Neutrophil (primary cell): ENCODE data around the gene GPC6.

Experiments used
- H3K27ac ChIP-seq: fragments of 200-600 bp; sonication (generic); 2 replicates; pipeline ENCODE4 v1.5.1; 2016; ENCODE audit warnings: mild to moderate bottlenecking, moderate library complexity
- H3K27me3 ChIP-seq: fragments of 200-600 bp; sonication (generic); 2 replicates; pipeline ENCODE4 v1.6.0; 2016; ENCODE audit warnings: mild to moderate bottlenecking
- H3K36me3 ChIP-seq: fragments of 200-600 bp; sonication (generic); 2 replicates; pipeline ENCODE4 v1.5.1; 2017
- H3K4me1 ChIP-seq, 2 experiments: fragments of 200-600 bp in 1 of 2; sonication (generic) in 1 of 2; 1 replicate in 1 of 2; 2 replicates in 1 of 2; pipeline versions ENCODE4 v1.5.1 to v1.6.1; 2013 to 2016; ENCODE audit warnings: low read depth in 1 of 2, low read length in 1 of 2, mild to moderate bottlenecking in 1 of 2, moderate library complexity in 1 of 2; ENCODE audit not compliant: control insufficient read depth in 1 of 2, insufficient read depth in 1 of 2
- H3K4me3 ChIP-seq, 2 experiments: fragments of 200-600 bp in 1 of 2; sonication (generic) in 1 of 2; 1 replicate in 1 of 2; 2 replicates in 1 of 2; pipeline ENCODE4 v1.5.1; 2013 to 2016; ENCODE audit warnings: low read depth in 1 of 2, low read length in 1 of 2, mild to moderate bottlenecking in 1 of 2, moderate library complexity in 1 of 2
- H3K9me3 ChIP-seq: fragments of 200-600 bp; sonication (generic); 2 replicates; pipeline ENCODE4 v1.5.1; 2016
- TF ChIP-seq, protein P1 (sequence below): fragments of 200-600 bp; sonication (generic); IDR thresholded peaks from 2 replicates; pipeline ENCODE4 v1.5.1; 2016; ENCODE audit warnings: antibody characterized with exemption

GPC6 gene

DNA sequence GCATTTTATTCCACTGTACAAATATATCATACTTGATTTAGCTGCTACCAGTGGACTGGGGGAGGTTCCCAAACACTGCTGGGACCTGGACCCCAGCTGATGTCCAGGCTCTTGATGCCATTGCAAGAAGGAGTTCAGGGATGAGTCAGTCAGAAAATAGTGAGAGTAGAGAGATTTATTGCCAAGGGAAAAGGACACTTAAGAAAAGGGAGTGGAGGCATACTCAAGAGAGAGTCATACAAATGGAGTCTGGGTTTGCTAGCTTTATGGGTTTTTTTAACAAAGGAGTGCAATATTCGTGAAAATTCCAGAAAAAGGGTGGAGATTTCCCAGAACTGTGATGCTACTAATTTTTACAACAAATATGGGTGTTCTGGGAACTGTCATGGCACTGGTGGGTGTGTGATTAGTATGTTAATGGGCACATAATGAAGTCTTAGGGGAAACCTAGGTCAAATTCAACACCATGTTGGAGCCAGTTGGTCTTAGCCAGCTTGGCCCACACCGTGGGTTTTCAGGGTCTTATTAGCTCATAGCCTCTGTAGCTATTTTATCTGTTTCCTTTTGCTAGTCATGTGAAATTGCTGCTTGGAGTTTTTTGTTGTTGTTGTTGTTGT lies 36.2 kb downstream of the GPC6 start:
- Histone ChIP-seq H3K36me3 (no peaks in the 10 kb centered on the region), H3K27ac (no peak overlapping the region), H3K4me3 (no peak overlapping the region), H3K27me3 (no peaks in the 10 kb centered on the region), H3K9me3 (no peaks in the 10 kb centered on the region), H3K4me1 (no peaks in the 10 kb centered on the region)
- TF ChIP-seq, protein P1, sequence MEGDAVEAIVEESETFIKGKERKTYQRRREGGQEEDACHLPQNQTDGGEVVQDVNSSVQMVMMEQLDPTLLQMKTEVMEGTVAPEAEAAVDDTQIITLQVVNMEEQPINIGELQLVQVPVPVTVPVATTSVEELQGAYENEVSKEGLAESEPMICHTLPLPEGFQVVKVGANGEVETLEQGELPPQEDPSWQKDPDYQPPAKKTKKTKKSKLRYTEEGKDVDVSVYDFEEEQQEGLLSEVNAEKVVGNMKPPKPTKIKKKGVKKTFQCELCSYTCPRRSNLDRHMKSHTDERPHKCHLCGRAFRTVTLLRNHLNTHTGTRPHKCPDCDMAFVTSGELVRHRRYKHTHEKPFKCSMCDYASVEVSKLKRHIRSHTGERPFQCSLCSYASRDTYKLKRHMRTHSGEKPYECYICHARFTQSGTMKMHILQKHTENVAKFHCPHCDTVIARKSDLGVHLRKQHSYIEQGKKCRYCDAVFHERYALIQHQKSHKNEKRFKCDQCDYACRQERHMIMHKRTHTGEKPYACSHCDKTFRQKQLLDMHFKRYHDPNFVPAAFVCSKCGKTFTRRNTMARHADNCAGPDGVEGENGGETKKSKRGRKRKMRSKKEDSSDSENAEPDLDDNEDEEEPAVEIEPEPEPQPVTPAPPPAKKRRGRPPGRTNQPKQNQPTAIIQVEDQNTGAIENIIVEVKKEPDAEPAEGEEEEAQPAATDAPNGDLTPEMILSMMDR, result no peak

- no peaks in the 10 kb centered on the region for H3K27me3 ChIP-seq
- no peaks in the 10 kb centered on the region for H3K9me3 ChIP-seq
- H3K4me3 ChIP-seq, result no peak overlapping the region
- TF ChIP-seq, protein P1, result no peak
- no peaks in the 10 kb centered on the region for H3K4me1 ChIP-seq
- H3K27ac ChIP-seq, result no peak overlapping the region
- no peaks in the 10 kb centered on the region for H3K36me3 ChIP-seq
These were observed 38.3 kb downstream of the GPC6 start for GRCh38 chr13:93264876-93265275.

DNA sequence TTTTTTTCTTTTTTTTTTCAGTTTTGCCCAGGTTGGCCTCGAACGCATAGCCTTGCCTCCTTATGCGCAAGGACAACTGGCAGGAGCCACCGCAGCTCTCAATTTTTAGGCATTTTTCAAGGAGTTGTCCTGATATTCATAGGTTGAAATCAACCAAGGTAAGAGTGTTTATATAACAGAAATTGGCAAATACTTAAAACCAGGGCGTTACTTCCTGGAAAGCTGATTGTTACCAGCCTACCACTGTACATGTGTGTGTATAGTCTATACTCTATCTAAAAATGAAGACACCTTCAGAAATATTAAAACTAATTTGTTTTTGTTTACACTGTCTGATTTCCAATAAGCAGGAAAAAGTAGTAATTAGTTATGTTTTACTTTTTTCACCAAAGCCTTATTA lies 39.2 kb downstream of the GPC6 start:
- H3K27ac ChIP-seq, result no peak overlapping the region
- no peaks in the 10 kb centered on the region for H3K9me3 ChIP-seq
- TF ChIP-seq, protein P1, result no peak
- no peaks in the 10 kb centered on the region for H3K27me3 ChIP-seq
- no peak overlapping the region for H3K4me3 ChIP-seq
- H3K4me1 ChIP-seq, result no peaks in the 10 kb centered on the region
- no peaks in the 10 kb centered on the region for H3K36me3 ChIP-seq

DNA sequence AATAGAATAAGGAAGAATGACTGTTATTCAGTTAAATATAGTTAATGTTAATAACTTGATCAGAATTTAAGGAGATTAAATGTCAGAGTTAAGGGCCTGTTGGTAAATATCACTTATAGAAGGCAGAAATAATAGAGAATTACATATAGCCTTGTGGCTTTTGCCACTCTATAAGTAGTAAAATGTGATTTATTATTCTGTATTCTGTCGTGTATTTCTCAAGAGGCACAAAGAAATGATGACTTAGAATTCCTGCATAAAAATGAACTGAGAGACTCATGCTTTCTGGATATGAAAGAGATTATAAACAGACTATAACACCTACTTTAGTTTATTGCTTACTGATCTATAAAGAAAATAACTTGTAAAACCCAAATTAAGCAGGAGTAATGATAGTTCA lies 40.1 kb downstream of the GPC6 start:
- H3K9me3 ChIP-seq, result no peaks in the 10 kb centered on the region
- TF ChIP-seq, protein P1, result no peak
- H3K27ac ChIP-seq, result no peak overlapping the region
- no peak overlapping the region for H3K4me3 ChIP-seq
- H3K4me1 ChIP-seq, result no peaks in the 10 kb centered on the region
- no peaks in the 10 kb centered on the region for H3K27me3 ChIP-seq
- no peaks in the 10 kb centered on the region for H3K36me3 ChIP-seq

- Histone ChIP-seq H3K36me3 (no peaks in the 10 kb centered on the region), H3K4me3 (no peak overlapping the region), H3K9me3 (no peaks in the 10 kb centered on the region), H3K27ac (no peak overlapping the region), H3K27me3 (no peaks in the 10 kb centered on the region), H3K4me1 (no peaks in the 10 kb centered on the region)
- TF ChIP-seq, protein P1, result no peak
These were observed 41.9 kb downstream of the GPC6 start for GRCh38 chr13:93268327-93269028.
